ENCODE measurements around the gene DPYSL3. TPM values are rescaled to one million over a fixed set of nuclear protein-coding genes. Genes with fewer than 3 reads are reported as not detected.

The DPYSL3 gene
- polyA plus RNA-seq, 1 donor (not counting 4 experiments of a cell fraction or from before 2014, with no cell fraction given): 4.8 TPM

- Histone ChIP-seq H3K4me1 (ENCODE audit: control insufficient read depth, extremely low read depth, insufficient read depth, low read length) (peaks cover 12% of the 10 kb centered on the region), H2AFZ (ENCODE audit: control insufficient read depth, low read length) (no peak overlapping the region), H3K27me3 (ENCODE audit: control insufficient read depth, extremely low read depth, insufficient read depth, low read length) (peaks cover 15% of the 10 kb centered on the region), H3K9me1 (ENCODE audit: control insufficient read depth, extremely low read depth, insufficient read depth, low read length) (no peaks in the 10 kb centered on the region), H3K4me3 (ENCODE audit: control insufficient read depth in 2 of 3, extremely low read depth in 1 of 3, insufficient read depth in 2 of 3, low read depth in 1 of 3, low read length in 3 of 3) (no peak overlapping the region), H3K79me2 (ENCODE audit: control insufficient read depth, insufficient read depth, low read length) (no peaks in the 10 kb centered on the region), H3K27ac (ENCODE audit: control insufficient read depth, insufficient read depth, low read length) (no peak overlapping the region), H3K4me2 (ENCODE audit: control insufficient read depth, extremely low read depth, insufficient read depth, low read depth, low read length) (no peak overlapping the region), H3K9ac (ENCODE audit: control insufficient read depth, extremely low read depth, insufficient read depth, low read length) (no peak overlapping the region), H3K9me3 (ENCODE audit: control insufficient read depth, low read depth, low read length) (no peaks in the 10 kb centered on the region), H4K20me1 (ENCODE audit: control insufficient read depth, extremely low read depth, insufficient read depth, low read length) (no peaks in the 10 kb centered on the region), H3K36me3 (ENCODE audit: control insufficient read depth in 2 of 2, extremely low read depth in 1 of 2, insufficient read depth in 2 of 2, low read length in 2 of 2) (no peaks in the 10 kb centered on the region)
- TF ChIP-seq, protein P1, sequence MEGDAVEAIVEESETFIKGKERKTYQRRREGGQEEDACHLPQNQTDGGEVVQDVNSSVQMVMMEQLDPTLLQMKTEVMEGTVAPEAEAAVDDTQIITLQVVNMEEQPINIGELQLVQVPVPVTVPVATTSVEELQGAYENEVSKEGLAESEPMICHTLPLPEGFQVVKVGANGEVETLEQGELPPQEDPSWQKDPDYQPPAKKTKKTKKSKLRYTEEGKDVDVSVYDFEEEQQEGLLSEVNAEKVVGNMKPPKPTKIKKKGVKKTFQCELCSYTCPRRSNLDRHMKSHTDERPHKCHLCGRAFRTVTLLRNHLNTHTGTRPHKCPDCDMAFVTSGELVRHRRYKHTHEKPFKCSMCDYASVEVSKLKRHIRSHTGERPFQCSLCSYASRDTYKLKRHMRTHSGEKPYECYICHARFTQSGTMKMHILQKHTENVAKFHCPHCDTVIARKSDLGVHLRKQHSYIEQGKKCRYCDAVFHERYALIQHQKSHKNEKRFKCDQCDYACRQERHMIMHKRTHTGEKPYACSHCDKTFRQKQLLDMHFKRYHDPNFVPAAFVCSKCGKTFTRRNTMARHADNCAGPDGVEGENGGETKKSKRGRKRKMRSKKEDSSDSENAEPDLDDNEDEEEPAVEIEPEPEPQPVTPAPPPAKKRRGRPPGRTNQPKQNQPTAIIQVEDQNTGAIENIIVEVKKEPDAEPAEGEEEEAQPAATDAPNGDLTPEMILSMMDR (optimal IDR thresholded peaks at IDR 0.05 in 1 of 3, IDR thresholded peaks at IDR 0.05 in 1 of 3, conservative IDR thresholded peaks at IDR 0.05 in 1 of 3; ENCODE audit: extremely low read depth in 1 of 3, insufficient read depth in 2 of 3, low read length in 3 of 3): no peak
- no peak for TF ChIP-seq EZH2 (IDR thresholded peaks at IDR 0.05; ENCODE audit: low read length)
- dilution Hi-C loops (cut with MboI; ENCODE audit: extremely low pct_ligation_motif_present, low sequenced_read_pairs): no loop called here
- DNase-seq (ENCODE audit: low read depth, low spot score): no peak
- no peak for FAIRE-seq
These were observed 3.0 kb upstream of the DPYSL3 start for GRCh38 chr5:147512659-147513379.

GRCh38 chr5:147510885-147511284, 1.0 kb upstream of the DPYSL3 start:
- DNase-seq (ENCODE audit: low read depth, low spot score) (no peak), FAIRE-seq (no peak)
- no peak overlapping the region for H3K9ac ChIP-seq (ENCODE audit: control insufficient read depth, extremely low read depth, insufficient read depth, low read length)
- peaks cover 12% of the 10 kb centered on the region for H3K4me1 ChIP-seq (ENCODE audit: control insufficient read depth, extremely low read depth, insufficient read depth, low read length)
- H2AFZ ChIP-seq (ENCODE audit: control insufficient read depth, low read length): no peak overlapping the region
- H4K20me1 ChIP-seq (ENCODE audit: control insufficient read depth, extremely low read depth, insufficient read depth, low read length): no peaks in the 10 kb centered on the region
- no peaks in the 10 kb centered on the region for H3K9me1 ChIP-seq (ENCODE audit: control insufficient read depth, extremely low read depth, insufficient read depth, low read length)
- H3K79me2 ChIP-seq (ENCODE audit: control insufficient read depth, insufficient read depth, low read length): no peaks in the 10 kb centered on the region
- H3K36me3 ChIP-seq (ENCODE audit: control insufficient read depth in 2 of 2, extremely low read depth in 1 of 2, insufficient read depth in 2 of 2, low read length in 2 of 2): no peaks in the 10 kb centered on the region
- peaks cover 15% of the 10 kb centered on the region for H3K27me3 ChIP-seq (ENCODE audit: control insufficient read depth, extremely low read depth, insufficient read depth, low read length)
- dilution Hi-C loops (cut with MboI; ENCODE audit: extremely low pct_ligation_motif_present, low sequenced_read_pairs): no loop called here
- no peak overlapping the region for H3K4me3 ChIP-seq (ENCODE audit: control insufficient read depth in 2 of 3, extremely low read depth in 1 of 3, insufficient read depth in 2 of 3, low read depth in 1 of 3, low read length in 3 of 3)
- TF ChIP-seq EZH2 (IDR thresholded peaks at IDR 0.05; ENCODE audit: low read length): no peak
- TF ChIP-seq, protein P1 (optimal IDR thresholded peaks at IDR 0.05 in 1 of 3, IDR thresholded peaks at IDR 0.05 in 1 of 3, conservative IDR thresholded peaks at IDR 0.05 in 1 of 3; ENCODE audit: extremely low read depth in 1 of 3, insufficient read depth in 2 of 3, low read length in 3 of 3): no peak
- no peak overlapping the region for H3K27ac ChIP-seq (ENCODE audit: control insufficient read depth, insufficient read depth, low read length)
- H3K4me2 ChIP-seq (ENCODE audit: control insufficient read depth, extremely low read depth, insufficient read depth, low read depth, low read length): no peak overlapping the region
- no peaks in the 10 kb centered on the region for H3K9me3 ChIP-seq (ENCODE audit: control insufficient read depth, low read depth, low read length)
